NT2/D1 (cell line): ENCODE measurements around the gene NETO2.

Experiments used
- SUZ12 ChIP-seq: IDR thresholded peaks from 2 replicates; pipeline ENCODE4 v1.6.1; 2011; ENCODE audit not compliant: insufficient read length, insufficient read depth; ENCODE audit errors: extremely low read depth
- YY1 ChIP-seq: IDR thresholded peaks from 2 replicates; pipeline ENCODE4 v1.6.1; 2011; ENCODE audit not compliant: insufficient read length, insufficient read depth
- ZNF274 ChIP-seq: IDR thresholded peaks from 2 replicates; pipeline ENCODE4 v1.6.1; 2011; ENCODE audit warnings: mild to moderate bottlenecking, low read depth, low read length

DNA sequence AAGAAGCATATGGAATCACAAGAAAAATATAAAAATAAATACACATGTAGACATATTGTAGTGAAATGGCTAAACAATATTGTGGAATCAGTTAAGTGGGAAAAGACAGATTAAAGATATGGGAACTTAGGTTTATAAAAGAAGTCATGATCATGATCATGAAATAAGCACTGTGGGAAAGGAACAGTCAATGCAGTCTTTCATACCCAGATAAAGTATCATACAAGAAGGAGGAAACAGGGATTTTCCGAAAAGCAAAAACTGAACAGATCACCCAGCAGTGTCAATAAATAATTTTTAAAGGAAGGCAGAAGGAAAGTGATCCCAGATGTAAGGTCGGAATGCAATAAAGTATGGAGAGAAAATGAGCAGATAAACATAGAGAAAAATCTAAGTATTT lies 71.6 kb downstream of the NETO2 start:
- TF ChIP-seq YY1 (no peak), ZNF274 (no peak), SUZ12 (no peak)
